T-helper 17 cell (primary cell): ENCODE results near the gene PLPP3. TPM values are rescaled to one million over a fixed set of nuclear protein-coding genes. Genes with fewer than 3 reads are reported as not detected.

Experiments used
- ATAC-seq: fragments of 150-1000 bp; cut with Tn5 transposase; 2 replicates; pipeline ENCODE4 v1.10.0; 2021; ENCODE audit warnings: mild to moderate bottlenecking, moderate library complexity
- DNase-seq, 3 donors: peaks; one replicate each; pipeline versions ENCODE4 v3.0.0 to v3.0.0-alpha.2; 2020 to 2021
- H3K9me3 ChIP-seq: one replicate; pipeline ENCODE4 v1.7.0; 2013; ENCODE audit warnings: low read length, mild to moderate bottlenecking; ENCODE audit not compliant: control insufficient read depth, poor library complexity, severe bottlenecking
- H3K27ac Mint-ChIP-seq: one replicate; pipeline ENCODE4 v1.8.0; 2022; ENCODE audit warnings: mild to moderate bottlenecking, moderate library complexity, mixed read lengths
- H3K27me3 Mint-ChIP-seq: one replicate; pipeline ENCODE4 v1.8.0; 2022; ENCODE audit warnings: mixed read lengths
- H3K36me3 Mint-ChIP-seq: one replicate; pipeline ENCODE4 v1.8.0; 2022; ENCODE audit warnings: low read depth, mixed read lengths
- H3K4me1 Mint-ChIP-seq: one replicate; pipeline ENCODE4 v1.8.0; 2022; ENCODE audit warnings: mild to moderate bottlenecking, mixed read lengths
- H3K4me3 Mint-ChIP-seq: one replicate; pipeline ENCODE4 v1.8.0; 2022; ENCODE audit warnings: mild to moderate bottlenecking, moderate library complexity, mixed read lengths
- total RNA-seq, 4 donors: library from RNA in 2 of 4; stranded (reverse) in 2 of 4; gene quantifications; one replicate each; pipeline ENCODE4 v1.2.3 and lab custom pipeline; 2022 to 2026

Gene PLPP3
- total RNA-seq, 2 donors from 2014 or later, result 0.52 TPM; not detected in 1

DNA sequence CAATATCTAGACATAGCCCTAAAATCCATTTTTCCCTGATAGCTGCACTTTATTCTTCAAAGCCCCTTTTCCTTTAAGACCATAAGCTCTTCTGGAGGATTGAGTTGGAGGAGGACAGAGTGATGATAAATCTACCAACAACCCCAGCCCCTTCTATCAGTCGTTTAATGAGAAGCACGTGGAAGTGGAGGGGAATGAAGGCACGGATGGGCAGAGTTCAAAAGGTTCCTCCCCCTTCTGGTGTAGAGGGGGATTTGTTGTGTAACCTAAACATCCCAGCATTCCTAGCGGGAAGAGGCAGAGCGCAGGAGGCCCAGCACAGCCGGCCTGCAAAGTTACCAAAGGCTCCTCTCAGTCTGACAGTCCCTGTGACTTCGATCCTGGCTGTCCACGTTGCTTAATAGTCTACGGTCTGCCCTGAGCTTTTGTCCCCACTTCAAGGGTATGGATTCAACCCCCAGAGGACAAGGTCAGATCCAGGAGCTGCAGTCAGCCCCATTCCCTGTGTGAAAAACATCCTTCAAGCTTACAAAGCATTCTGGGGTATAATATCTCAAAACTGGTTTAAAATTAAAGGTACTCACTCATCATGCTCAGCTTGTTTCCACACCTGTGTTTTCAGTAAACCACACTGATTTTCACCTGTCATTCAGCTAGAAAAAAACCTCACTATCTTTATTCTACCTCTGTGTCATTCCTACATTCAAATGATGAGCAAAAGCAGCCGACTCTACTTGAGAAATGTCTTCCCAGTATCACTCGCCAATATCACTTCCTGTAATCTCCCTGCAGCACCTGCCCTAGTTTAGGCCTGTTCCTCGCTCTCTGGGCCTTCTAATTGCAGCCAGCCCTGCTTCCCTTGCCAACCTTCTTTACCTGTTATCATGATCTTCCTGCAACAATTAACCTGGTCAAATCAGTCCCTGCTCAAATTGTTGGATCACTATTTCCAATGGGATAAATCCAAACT lies 117.9 kb downstream of the PLPP3 start:
- H3K27ac Mint-ChIP-seq, result no peak overlapping the region
- no peak overlapping the region for H3K4me3 Mint-ChIP-seq
- H3K4me1 Mint-ChIP-seq, result no peaks in the 10 kb centered on the region
- no peaks in the 10 kb centered on the region for H3K27me3 Mint-ChIP-seq
- ATAC-seq (no peak), DNase-seq (no peak)
- H3K9me3 ChIP-seq, result no peaks in the 10 kb centered on the region
- no peaks in the 10 kb centered on the region for H3K36me3 Mint-ChIP-seq

DNA sequence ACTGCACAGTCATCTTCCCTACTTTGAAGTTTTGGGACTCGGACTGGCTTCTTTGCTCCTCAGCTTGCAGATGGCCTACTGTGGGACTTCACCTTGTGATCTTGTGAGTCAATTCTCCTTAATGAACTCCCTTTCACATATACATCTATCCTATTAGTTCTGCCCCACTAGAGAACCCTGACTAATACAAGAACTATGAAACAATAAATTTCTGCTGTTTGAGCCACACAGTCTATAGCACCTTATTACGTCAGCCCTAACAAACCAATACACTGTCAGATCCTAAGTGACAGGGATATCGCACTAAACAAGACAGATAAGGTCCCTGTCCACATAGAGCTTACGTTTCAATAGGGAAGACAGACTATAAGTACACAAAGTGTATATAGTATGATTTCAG lies 120.1 kb downstream of the PLPP3 start:
- no peak for DNase-seq
- no peak for ATAC-seq
- Mint-ChIP-seq H3K4me1 (no peaks in the 10 kb centered on the region), H3K4me3 (no peak overlapping the region), H3K27ac (no peak overlapping the region), H3K36me3 (no peaks in the 10 kb centered on the region), H3K27me3 (no peaks in the 10 kb centered on the region)
- H3K9me3 ChIP-seq, result no peaks in the 10 kb centered on the region

DNA sequence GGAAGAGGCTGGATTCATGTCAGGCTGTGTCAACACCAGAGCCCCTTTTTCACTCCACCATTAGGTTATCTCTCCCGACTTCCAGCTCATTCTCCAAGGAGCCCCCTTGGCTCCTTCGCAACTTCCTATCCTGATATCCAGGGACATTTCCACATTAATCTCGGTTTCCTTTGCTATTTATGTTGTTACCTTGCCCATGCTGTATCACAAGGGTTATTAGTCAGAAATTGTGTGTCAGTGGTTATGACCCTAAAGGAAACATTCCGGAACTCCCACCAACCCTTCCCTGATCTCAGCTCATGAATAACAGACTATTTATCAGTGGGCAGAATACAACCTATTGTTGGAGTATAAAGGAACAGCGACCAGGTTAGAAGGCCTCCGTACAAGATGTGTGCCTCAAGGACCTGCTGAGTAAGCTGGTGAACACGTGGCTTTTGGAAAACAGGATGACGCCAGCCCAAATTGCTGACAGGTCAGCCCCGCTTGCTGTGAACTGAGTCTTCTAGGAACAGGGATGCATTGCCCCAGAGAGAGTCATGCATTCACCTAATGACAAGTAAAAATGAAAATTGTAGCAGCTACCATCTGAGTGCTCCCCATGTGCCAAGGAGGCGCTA lies 121.5 kb downstream of the PLPP3 start:
- no peak overlapping the region for H3K4me3 Mint-ChIP-seq
- H3K27ac Mint-ChIP-seq, result no peak overlapping the region
- H3K9me3 ChIP-seq, result no peaks in the 10 kb centered on the region
- H3K4me1 Mint-ChIP-seq, result no peaks in the 10 kb centered on the region
- H3K27me3 Mint-ChIP-seq, result peaks cover 9% of the 10 kb centered on the region
- no peak for DNase-seq
- H3K36me3 Mint-ChIP-seq, result no peaks in the 10 kb centered on the region
- no peak for ATAC-seq

DNA sequence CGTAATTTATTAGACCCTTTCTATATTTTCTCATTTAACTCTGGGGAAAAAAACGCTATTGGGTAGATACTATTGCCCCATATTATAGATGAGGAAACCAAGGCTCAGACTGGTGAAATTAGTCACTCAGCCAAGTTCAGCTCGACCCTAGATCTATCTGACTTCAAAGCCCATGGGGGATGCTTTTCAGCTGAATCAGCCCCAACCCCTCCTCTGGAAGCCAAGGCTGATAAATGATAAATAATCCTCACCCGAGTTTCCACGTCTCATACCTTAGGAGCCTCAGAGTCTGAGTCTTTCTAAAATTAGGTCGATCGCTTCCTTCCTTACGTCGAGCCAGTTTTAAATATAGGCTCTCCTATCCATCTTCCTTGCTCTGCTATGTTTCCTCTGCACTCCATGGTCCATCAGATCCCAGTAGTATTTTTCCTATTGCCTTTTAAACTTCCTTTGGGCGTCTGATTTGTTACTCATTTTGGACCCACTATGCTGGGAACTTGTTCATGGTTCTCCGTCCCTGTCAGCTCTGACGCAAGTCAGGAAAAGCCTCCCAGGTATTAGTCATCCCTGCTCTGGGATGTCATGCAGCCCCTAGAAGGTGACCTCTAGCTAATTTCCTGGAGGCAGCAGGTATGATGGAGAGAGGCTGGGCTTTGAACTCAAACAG lies 122.8 kb downstream of the PLPP3 start:
- Mint-ChIP-seq H3K27ac (no peak overlapping the region), H3K36me3 (no peaks in the 10 kb centered on the region), H3K27me3 (peaks cover 12% of the 10 kb centered on the region), H3K4me3 (no peak overlapping the region), H3K4me1 (no peaks in the 10 kb centered on the region)
- ATAC-seq (no peak), DNase-seq (no peak)
- no peaks in the 10 kb centered on the region for H3K9me3 ChIP-seq

DNA sequence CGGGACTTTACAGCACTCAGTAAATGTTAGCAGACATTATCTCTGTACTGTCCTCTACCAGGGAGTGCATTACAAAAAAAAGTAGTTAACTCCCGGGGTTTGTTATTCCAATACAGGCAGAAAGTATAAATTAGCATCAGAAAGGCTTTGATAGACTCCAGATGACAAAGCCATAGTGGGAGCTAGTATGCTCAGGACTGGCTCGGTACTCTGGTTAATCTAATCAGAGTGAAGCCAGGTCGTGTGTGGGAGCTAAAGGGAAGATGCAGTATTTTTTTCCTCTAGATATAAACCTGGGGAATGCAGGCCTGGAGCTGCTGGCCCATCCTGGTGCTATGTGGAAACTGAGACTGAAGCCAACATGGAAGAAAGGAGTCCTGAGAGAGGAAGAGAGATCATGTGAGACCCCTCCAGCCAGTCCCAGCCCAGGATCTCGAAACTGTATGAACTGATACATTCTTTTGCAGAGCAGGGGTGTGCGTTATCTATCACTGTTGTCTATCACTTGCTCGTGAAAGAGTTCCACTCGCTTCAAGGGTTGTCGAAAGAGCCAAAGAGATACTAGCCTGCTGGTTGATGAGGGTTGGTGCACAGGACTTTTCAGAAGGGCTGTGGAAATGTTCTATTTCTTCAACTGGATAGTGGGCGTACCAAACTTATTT lies 125.8 kb downstream of the PLPP3 start:
- no peak overlapping the region for H3K27ac Mint-ChIP-seq
- DNase-seq (no peak), ATAC-seq (no peak)
- H3K9me3 ChIP-seq, result no peaks in the 10 kb centered on the region
- no peaks in the 10 kb centered on the region for H3K4me1 Mint-ChIP-seq
- peaks cover 19% of the 10 kb centered on the region for H3K27me3 Mint-ChIP-seq
- no peak overlapping the region for H3K4me3 Mint-ChIP-seq
- peaks cover 3% of the 10 kb centered on the region for H3K36me3 Mint-ChIP-seq

DNA sequence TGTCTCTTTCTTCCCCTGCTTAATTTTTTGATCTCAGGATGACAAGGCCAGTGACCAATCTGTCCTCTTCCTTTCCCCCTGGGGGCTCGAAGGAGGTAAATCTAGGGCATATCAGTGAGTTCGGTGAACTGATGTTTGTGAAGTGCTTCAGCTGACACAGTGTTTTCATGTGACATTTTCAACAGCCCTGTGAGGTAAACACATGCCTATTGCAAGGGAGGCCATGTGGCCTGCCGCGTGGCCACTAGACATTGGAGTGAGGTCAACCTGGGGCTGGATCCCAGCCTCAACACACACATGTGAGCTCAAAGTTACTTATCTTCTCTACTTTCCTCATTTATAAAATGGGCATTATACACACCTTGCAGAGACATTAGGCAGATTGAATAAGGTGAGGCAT lies 126.3 kb downstream of the PLPP3 start:
- H3K9me3 ChIP-seq, result no peaks in the 10 kb centered on the region
- DNase-seq (no peak), ATAC-seq (no peak)
- Mint-ChIP-seq H3K36me3 (peaks cover 3% of the 10 kb centered on the region), H3K27me3 (peaks cover 19% of the 10 kb centered on the region), H3K4me3 (no peak overlapping the region), H3K4me1 (no peaks in the 10 kb centered on the region), H3K27ac (no peak overlapping the region)

DNA sequence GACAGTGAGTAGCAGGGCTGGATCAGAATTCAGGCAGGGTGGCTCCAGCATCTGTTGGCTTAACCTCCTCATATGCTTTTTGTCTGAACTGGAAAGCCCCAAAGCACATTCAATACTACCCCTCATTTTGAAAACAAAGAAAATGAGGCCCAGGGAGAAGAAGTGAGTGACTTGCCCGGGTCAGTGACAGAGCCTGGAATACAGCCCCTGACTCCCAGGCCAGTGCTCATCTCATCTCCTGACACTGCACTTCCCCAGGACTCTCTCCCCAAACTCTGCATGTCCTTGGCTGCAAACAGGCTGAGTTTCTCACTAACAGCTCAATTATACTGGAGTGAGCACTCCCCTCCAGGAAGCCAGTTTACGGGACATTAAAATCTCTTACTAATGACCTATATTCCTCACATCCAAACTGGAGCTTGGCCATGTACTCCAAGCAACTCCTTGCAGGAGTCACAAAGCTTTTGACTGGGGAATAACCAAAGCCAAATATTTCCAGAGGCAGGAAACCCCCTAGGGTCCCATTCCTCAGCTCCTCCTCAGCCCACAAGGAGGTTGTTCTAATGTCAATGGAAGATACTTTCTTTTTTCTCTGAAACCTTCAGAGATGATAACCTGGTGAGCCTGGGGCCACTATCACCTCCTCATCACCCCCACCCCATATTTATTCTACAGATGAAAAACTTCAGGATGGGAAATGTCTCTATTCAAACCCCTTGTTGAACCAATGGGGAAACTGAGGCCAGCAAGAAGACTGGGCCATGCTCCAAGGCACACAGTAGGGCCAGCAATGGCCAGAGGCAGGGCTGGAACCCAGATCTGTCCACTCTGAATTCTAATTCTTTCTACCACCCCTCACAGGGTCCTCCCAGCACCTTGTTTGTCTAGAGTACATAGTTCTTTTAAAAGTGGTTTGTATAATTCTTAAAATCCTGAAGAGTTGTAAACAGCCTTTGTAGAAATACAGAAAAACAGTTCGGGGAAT lies 127.0 kb downstream of the PLPP3 start:
- H3K36me3 Mint-ChIP-seq, result peaks cover 3% of the 10 kb centered on the region
- no peak for ATAC-seq
- H3K27ac Mint-ChIP-seq, result no peak overlapping the region
- DNase-seq, result no peak
- H3K9me3 ChIP-seq, result no peaks in the 10 kb centered on the region
- H3K4me1 Mint-ChIP-seq, result no peaks in the 10 kb centered on the region
- peaks cover 23% of the 10 kb centered on the region for H3K27me3 Mint-ChIP-seq
- no peak overlapping the region for H3K4me3 Mint-ChIP-seq

DNA sequence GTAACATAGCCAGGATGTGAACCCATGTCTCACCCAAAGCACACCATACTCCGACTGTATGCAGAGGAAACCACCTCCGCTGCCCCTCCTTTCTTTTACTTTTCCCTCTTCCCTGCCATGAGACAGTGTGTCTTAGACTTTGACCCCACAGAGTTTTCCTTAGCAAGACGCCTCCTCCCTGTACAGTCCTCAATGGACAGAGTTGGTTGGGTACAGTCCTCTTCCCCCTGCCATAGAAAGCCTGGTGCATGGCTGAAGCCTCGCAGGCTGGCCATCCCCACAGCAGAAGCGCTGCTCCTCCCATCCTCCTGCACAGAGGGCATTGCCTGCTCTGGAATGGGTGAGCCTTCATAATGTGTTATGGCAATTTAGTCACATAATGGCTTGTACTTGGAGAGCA lies 127.9 kb downstream of the PLPP3 start:
- DNase-seq (no peak), ATAC-seq (no peak)
- Mint-ChIP-seq H3K27ac (no peak overlapping the region), H3K27me3 (peaks cover 27% of the 10 kb centered on the region), H3K36me3 (peaks cover 3% of the 10 kb centered on the region), H3K4me3 (no peak overlapping the region), H3K4me1 (no peaks in the 10 kb centered on the region)
- H3K9me3 ChIP-seq, result no peaks in the 10 kb centered on the region

DNA sequence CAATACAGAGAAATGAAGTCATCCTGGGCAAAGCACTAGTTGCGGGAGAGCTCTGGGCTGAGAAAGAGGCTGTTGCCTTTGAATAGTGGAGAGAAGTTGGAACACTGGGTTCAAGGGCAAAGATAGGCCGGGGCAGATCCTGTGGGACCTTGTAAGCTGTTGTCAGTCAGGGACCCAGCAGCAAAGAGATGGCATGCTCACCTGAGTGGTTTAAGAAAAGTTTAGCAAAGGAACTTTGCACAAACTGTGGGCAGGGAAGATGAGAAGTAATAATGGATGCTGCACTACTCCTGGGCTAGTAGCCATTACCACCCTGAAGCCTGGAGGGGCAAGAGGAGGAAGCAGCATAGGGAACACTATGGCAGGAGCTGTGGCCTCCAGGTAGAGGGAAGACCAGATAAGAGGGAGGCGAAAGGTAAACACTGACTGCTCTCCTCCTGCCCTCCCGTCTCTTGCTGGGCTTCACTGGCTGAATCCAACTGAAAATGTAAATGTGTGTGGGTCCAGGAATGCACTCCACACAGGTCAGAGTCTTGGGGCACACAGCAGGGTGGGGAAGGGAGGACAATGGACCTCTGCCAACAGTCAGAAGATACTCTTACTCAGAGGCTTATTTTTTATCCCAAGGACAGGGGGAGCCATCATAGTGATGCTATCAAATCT lies 129.2 kb downstream of the PLPP3 start:
- no peak for DNase-seq
- Mint-ChIP-seq H3K27me3 (peaks cover 27% of the 10 kb centered on the region), H3K36me3 (peaks cover 3% of the 10 kb centered on the region), H3K27ac (no peak overlapping the region), H3K4me1 (no peaks in the 10 kb centered on the region), H3K4me3 (no peak overlapping the region)
- no peaks in the 10 kb centered on the region for H3K9me3 ChIP-seq
- no peak for ATAC-seq

DNA sequence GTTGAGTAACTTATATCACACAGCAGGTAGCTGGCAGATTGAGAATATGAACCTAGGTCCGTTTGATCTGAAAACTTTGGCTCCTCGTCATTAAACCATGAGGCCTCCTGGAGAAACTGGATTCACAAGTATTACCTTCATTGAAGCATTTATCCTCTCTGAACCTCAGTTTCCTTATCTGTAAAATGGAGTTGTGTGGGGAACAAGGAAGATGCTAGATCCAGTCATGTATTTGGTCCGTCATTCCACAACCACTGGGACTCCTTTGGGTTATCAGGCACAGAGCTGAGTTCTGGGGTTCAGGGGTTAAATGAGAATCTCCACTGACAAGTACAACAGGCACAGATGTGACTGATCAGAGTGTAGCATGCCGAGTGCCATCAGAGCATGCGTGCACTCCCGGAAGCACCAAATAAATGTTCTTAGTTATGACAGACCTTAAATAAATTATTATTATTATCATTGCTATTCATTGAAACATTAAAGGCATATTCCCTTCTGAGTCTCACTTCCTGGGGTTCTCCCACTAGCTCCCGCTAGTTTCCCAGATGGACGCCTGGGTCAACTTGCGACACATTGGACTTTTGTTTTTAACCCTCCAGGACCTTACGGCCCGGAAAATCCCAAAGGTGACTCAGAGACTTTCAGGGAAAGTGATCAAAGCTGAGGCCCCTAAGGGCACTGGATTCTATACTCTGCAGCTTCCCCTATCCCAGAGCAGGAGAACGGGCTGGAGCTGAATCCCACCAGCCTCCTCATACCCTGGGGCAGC lies 130.6 kb downstream of the PLPP3 start:
- no peaks in the 10 kb centered on the region for H3K4me1 Mint-ChIP-seq
- H3K27me3 Mint-ChIP-seq, result peaks cover 27% of the 10 kb centered on the region
- no peak overlapping the region for H3K27ac Mint-ChIP-seq
- DNase-seq (no peak), ATAC-seq (no peak)
- H3K9me3 ChIP-seq, result no peaks in the 10 kb centered on the region
- peaks cover 3% of the 10 kb centered on the region for H3K36me3 Mint-ChIP-seq
- no peak overlapping the region for H3K4me3 Mint-ChIP-seq

DNA sequence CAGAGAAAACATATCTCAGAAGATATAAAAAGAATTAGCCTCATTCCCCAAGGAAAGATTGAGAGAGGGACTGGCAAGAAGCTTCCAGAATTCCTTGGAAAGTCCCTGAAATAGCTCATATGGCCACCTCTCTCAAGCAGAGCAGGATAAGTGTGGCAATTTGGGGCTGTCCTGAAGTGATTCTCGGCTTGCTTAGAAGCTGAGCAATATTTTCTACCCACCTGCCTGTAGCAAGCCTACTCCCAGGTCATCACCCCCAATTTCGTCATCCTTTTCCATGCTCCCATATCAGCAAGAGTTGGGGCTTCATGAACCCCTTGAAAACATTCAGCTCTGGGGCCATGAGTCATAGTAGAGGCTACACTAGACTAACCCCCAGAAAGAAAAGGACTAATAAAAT lies 131.5 kb downstream of the PLPP3 start:
- no peaks in the 10 kb centered on the region for H3K9me3 ChIP-seq
- Mint-ChIP-seq H3K36me3 (peaks cover 3% of the 10 kb centered on the region), H3K4me3 (no peak overlapping the region), H3K27me3 (peaks cover 18% of the 10 kb centered on the region), H3K4me1 (no peaks in the 10 kb centered on the region), H3K27ac (no peak overlapping the region)
- no peak for ATAC-seq
- DNase-seq, result no peak
